T-helper 2 cell treated with Interferon-gamma antibody and Interleukin-4, amounts not matched to agents 5 μg/mL and 100 μg/mL, for 36 hours (primary cell): Measurements from ENCODE around the gene GGA2.
A peak's percentile ranks its signal among the peaks of the same experiment; 100 is the strongest.
"Not testable (repeated sequence)": the region's sequence is repeated elsewhere in the genome, so short reads cannot be mapped to it uniquely, and the experiment has no call there.

Source experiments
- DNase-seq: peaks from one replicate; pipeline ENCODE4 v3.0.0; 2021; ENCODE audit warnings: low spot score
- H3K27ac Mint-ChIP-seq: one replicate; pipeline ENCODE4 v1.8.0; 2021; ENCODE audit warnings: mild to moderate bottlenecking, mixed read lengths
- H3K27me3 Mint-ChIP-seq: one replicate; pipeline ENCODE4 v1.8.0; 2021; ENCODE audit warnings: low read depth, mixed read lengths
- H3K36me3 Mint-ChIP-seq: one replicate; pipeline ENCODE4 v1.8.0; 2021; ENCODE audit warnings: low read depth, mixed read lengths
- H3K4me1 Mint-ChIP-seq: one replicate; pipeline ENCODE4 v1.8.0; 2021; ENCODE audit warnings: low read depth, mixed read lengths
- H3K4me3 Mint-ChIP-seq: one replicate; pipeline ENCODE4 v1.8.0; 2022; ENCODE audit warnings: mild to moderate bottlenecking, moderate library complexity, mixed read lengths
- H3K9me3 Mint-ChIP-seq: one replicate; pipeline ENCODE4 v1.8.0; 2021; ENCODE audit warnings: mixed read lengths

The GGA2 gene

GRCh38 chr16:23485841-23486240, 24.5 kb downstream of the GGA2 start:
- H3K27ac Mint-ChIP-seq = no peak overlapping the region
- H3K4me3 Mint-ChIP-seq = no peak overlapping the region
- DNase-seq = no peak
- no peaks in the 10 kb centered on the region for H3K9me3 Mint-ChIP-seq
- H3K36me3 Mint-ChIP-seq = peaks cover 66% of the 10 kb centered on the region
- H3K4me1 Mint-ChIP-seq = no peaks in the 10 kb centered on the region
- H3K27me3 Mint-ChIP-seq = no peaks in the 10 kb centered on the region

GRCh38 chr16:23485257-23485614, 25.1 kb downstream of the GGA2 start:
- Mint-ChIP-seq H3K27ac (no peak overlapping the region), H3K9me3 (no peaks in the 10 kb centered on the region), H3K4me1 (no peaks in the 10 kb centered on the region), H3K27me3 (no peaks in the 10 kb centered on the region), H3K4me3 (no peak overlapping the region), H3K36me3 (peaks cover 65% of the 10 kb centered on the region)
- no peak for DNase-seq

GRCh38 chr16:23484510-23485256, 25.6 kb downstream of the GGA2 start:
- peaks cover 65% of the 10 kb centered on the region for H3K36me3 Mint-ChIP-seq

GRCh38 chr16:23483492-23483891, 26.8 kb downstream of the GGA2 start:
- H3K4me3 Mint-ChIP-seq, H3K4me1 Mint-ChIP-seq, H3K9me3 Mint-ChIP-seq, H3K27me3 Mint-ChIP-seq, DNase-seq: not testable (repeated sequence)
- peak overlapping the region; percentile 20 for H3K27ac Mint-ChIP-seq
- H3K36me3 Mint-ChIP-seq = peaks cover 67% of the 10 kb centered on the region

More at GRCh38 chr16:23484510-23485256, 25.6 kb downstream of the GGA2 start:
- Mint-ChIP-seq H3K27me3 (no peaks in the 10 kb centered on the region), H3K9me3 (no peaks in the 10 kb centered on the region), H3K4me3 (no peak overlapping the region), H3K4me1 (no peaks in the 10 kb centered on the region), H3K27ac (no peak overlapping the region)
- DNase-seq = no peak

DNA sequence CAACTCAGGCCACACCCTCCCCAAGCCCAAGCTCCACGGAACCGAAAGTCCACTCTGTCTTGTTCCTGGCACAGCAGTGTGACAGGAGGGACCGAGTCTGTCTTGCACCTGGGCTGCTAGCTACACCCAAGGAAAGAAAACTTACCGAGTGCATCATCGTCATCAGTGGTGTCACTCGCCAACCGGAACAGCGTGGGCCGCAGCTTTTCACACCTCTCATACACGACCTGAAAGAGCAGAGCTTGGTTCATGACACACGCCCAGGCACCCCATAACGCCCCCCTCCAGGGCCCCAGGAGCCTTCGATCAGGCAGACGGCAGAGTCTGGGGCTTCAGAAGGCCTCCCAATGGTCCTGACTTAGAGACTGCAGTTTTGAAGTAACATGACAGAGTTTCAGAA, 27.5 kb downstream of the GGA2 start:
- H3K36me3 Mint-ChIP-seq = peaks cover 65% of the 10 kb centered on the region
- no peak for DNase-seq
- H3K4me1 Mint-ChIP-seq = no peaks in the 10 kb centered on the region
- H3K4me3 Mint-ChIP-seq = no peak overlapping the region
- peak overlapping the region; percentile 21 for H3K27ac Mint-ChIP-seq
- no peaks in the 10 kb centered on the region for H3K27me3 Mint-ChIP-seq
- no peaks in the 10 kb centered on the region for H3K9me3 Mint-ChIP-seq

DNA sequence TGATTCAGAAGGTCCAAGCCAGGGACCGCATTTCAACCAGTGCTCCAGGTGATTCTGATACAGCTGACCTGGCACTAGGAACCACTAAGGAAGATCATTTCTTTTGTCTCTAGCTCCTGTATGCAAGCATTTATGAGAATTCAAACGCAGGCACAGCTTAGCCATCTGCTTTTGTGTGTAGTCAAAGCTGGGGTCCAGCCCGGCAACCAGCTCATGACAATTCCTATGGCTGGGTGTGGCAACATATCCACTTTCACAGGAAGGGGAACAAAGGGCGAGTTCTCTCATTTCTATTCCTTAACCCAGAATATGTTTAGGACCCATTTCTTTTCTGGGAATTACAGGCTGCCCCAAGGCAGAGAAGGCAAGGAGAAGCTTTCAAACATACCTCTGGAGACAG, 30.0 kb downstream of the GGA2 start:
- no peaks in the 10 kb centered on the region for H3K4me1 Mint-ChIP-seq
- H3K9me3 Mint-ChIP-seq = no peaks in the 10 kb centered on the region
- H3K27me3 Mint-ChIP-seq = no peaks in the 10 kb centered on the region
- peaks cover 60% of the 10 kb centered on the region for H3K36me3 Mint-ChIP-seq
- no peak overlapping the region for H3K4me3 Mint-ChIP-seq
- DNase-seq = no peak
- no peak overlapping the region for H3K27ac Mint-ChIP-seq

DNA sequence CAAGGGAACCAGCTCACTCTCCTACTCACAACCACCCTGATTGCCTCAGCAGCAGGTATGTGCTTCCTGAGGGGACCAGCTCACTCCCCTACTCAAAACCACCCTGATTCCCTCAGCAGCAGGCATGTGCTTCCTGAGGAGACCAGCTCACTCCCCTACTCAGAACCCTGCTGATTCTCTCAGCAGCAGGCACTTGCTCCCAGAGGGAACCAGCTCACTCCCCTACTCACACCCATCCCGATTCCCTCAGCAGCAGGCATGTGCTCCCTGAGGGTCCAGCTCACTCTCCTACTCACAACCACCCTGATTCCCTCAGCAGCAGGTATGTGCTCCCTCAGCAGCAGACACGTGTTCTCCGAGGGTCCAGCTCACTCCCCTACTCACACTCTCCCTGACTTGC, 31.2 kb downstream of the GGA2 start:
- Mint-ChIP-seq H3K27me3 (no peaks in the 10 kb centered on the region), H3K4me1 (no peaks in the 10 kb centered on the region), H3K27ac (no peak overlapping the region), H3K9me3 (no peaks in the 10 kb centered on the region), H3K4me3 (no peak overlapping the region), H3K36me3 (peaks cover 56% of the 10 kb centered on the region)
- DNase-seq = no peak

DNA sequence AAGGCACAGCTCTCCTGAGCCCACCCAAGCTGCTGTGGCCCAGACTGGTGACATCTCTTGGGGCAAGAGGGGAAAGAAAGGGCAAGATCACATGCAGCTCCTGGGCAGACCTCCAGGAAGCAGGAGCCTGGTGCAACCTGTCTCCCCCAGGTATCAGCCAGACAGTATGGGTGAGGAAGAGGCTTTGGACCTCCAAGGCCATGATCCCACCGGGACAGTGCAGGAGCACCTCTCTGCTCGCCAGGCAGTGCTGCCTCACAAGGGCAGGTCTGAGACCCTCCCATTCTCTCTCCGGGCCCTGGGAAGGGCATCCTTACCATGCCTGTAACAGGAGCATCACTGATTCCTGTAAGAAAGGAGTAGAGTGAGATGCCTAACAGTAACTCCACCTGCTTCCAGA, 31.7 kb downstream of the GGA2 start:
- no peak overlapping the region for H3K4me3 Mint-ChIP-seq
- H3K36me3 Mint-ChIP-seq = peaks cover 60% of the 10 kb centered on the region
- no peak overlapping the region for H3K27ac Mint-ChIP-seq
- DNase-seq = no peak
- H3K4me1 Mint-ChIP-seq = no peaks in the 10 kb centered on the region
- H3K27me3 Mint-ChIP-seq = no peaks in the 10 kb centered on the region
- no peaks in the 10 kb centered on the region for H3K9me3 Mint-ChIP-seq

- H3K27ac Mint-ChIP-seq = no peak overlapping the region
- H3K27me3 Mint-ChIP-seq = no peaks in the 10 kb centered on the region
- H3K4me1 Mint-ChIP-seq = no peaks in the 10 kb centered on the region
- no peak overlapping the region for H3K4me3 Mint-ChIP-seq
- no peak for DNase-seq
- peaks cover 52% of the 10 kb centered on the region for H3K36me3 Mint-ChIP-seq
- H3K9me3 Mint-ChIP-seq = no peaks in the 10 kb centered on the region
Observed at GRCh38 chr16:23476289-23476688, 34.0 kb downstream of the GGA2 start.

DNA sequence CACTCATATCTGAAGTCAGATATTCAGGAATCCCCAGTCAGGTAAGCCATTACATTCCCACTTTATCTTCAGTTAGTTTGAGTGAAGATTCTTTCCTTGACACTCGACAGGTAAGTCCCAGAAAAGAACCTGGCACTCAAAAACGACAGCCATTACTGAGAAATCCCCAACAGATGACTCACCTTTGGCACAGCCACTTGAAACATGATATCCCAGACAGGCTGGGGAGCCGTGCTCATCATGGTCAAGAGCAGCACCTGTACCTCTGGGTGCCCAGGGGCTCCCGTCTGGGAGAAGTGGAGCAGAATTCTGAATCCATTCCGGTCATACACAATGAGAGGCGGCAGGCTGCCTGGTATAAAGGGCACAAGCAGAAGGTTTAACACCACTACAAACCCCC, 40.5 kb downstream of the GGA2 start:
- no peak overlapping the region for H3K27ac Mint-ChIP-seq
- H3K4me1 Mint-ChIP-seq = no peaks in the 10 kb centered on the region
- no peaks in the 10 kb centered on the region for H3K27me3 Mint-ChIP-seq
- DNase-seq = no peak
- H3K4me3 Mint-ChIP-seq = no peak overlapping the region
- H3K36me3 Mint-ChIP-seq = peaks cover 48% of the 10 kb centered on the region
- no peaks in the 10 kb centered on the region for H3K9me3 Mint-ChIP-seq

DNA sequence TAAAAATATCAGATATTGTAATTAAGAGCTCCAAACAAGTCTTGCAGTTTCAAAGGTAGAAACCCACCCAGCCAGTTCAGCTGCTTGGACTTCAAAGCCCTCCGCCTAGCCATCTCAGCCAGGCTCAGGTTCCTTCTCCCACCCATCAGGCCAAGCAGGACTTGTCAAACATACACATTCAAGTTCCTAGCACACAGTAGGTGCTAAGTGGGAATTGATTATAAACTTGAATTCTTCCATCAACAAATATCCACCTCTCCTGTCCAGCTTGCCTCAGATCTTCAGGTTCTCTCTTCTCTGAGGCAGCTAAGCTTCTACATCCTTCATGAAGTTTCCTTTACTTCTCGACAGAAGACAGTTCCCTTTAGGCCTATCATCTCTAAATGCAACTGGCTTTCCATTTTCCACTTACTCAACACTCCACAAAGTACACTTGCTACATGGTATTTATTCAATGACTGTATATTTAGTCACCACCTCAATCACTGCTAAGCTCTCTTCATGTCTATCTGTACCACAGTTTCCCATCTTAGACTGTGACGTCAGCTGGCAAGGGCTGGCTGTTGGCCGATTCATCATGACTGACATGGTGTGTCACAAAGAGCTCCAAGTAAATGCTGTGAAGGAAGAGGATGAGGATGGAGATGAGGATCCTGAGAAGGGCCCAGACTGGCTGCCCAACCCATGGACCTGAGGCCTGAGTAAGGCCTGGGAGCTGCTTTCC, 44.0 kb downstream of the GGA2 start:
- Mint-ChIP-seq H3K36me3 (peaks cover 40% of the 10 kb centered on the region), H3K9me3 (no peaks in the 10 kb centered on the region), H3K27ac (no peak overlapping the region), H3K4me3 (no peak overlapping the region), H3K27me3 (no peaks in the 10 kb centered on the region), H3K4me1 (no peaks in the 10 kb centered on the region)
- no peak for DNase-seq

GRCh38 chr16:23465179-23465578, 45.1 kb downstream of the GGA2 start:
- Mint-ChIP-seq H3K9me3 (no peaks in the 10 kb centered on the region), H3K27ac (no peak overlapping the region), H3K27me3 (no peaks in the 10 kb centered on the region), H3K36me3 (peaks cover 36% of the 10 kb centered on the region), H3K4me3 (no peak overlapping the region), H3K4me1 (no peaks in the 10 kb centered on the region)
- no peak for DNase-seq

- Mint-ChIP-seq H3K4me3 (no peak overlapping the region), H3K4me1 (no peaks in the 10 kb centered on the region), H3K36me3 (peaks cover 29% of the 10 kb centered on the region), H3K27ac (no peak overlapping the region), H3K27me3 (no peaks in the 10 kb centered on the region), H3K9me3 (no peaks in the 10 kb centered on the region)
- DNase-seq = no peak
Observed at GRCh38 chr16:23464196-23464595, 46.1 kb downstream of the GGA2 start.

DNA sequence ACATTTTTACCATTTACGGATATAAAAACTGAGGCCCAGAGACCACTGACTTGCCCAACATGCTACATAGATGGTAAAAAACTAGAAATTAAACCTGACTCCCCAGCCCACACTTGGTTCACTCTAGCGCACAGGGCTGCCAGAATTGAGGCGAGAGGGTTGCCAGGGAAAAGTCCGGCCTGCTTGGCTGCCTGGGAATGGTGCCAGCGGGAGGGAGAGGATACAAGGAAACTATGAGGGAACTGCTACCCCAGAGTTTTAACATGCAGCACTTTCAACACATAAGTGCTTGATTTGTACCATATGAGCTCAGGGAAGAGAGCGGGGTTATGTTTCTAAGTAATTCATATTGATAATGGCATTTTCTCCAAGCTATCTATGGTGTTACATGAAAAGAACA, 47.3 kb downstream of the GGA2 start:
- H3K27me3 Mint-ChIP-seq, DNase-seq, H3K9me3 Mint-ChIP-seq, H3K4me1 Mint-ChIP-seq, H3K27ac Mint-ChIP-seq, H3K4me3 Mint-ChIP-seq: not testable (repeated sequence)
- H3K36me3 Mint-ChIP-seq = peaks cover 22% of the 10 kb centered on the region
